GM18870 (cell line): ENCODE data around the gene SLC66A2.
A peak's percentile ranks its signal among the peaks of the same experiment; 100 is the strongest.
"Not testable (repeated sequence)": the region's sequence is repeated elsewhere in the genome, so short reads cannot be mapped to it uniquely, and the experiment has no call there.

Experiments
- ATAC-seq: cut with Tn5 transposase; IDR thresholded peaks from one replicate; pipeline ENCODE4 v1.9.1; 2021; ENCODE audit warnings: moderate library complexity; ENCODE audit not compliant: unreplicated experiment

The SLC66A2 gene

GRCh38 chr18:79869591-79870300 is 81.7 kb downstream of the SLC66A2 start:
- no peak for ATAC-seq

DNA sequence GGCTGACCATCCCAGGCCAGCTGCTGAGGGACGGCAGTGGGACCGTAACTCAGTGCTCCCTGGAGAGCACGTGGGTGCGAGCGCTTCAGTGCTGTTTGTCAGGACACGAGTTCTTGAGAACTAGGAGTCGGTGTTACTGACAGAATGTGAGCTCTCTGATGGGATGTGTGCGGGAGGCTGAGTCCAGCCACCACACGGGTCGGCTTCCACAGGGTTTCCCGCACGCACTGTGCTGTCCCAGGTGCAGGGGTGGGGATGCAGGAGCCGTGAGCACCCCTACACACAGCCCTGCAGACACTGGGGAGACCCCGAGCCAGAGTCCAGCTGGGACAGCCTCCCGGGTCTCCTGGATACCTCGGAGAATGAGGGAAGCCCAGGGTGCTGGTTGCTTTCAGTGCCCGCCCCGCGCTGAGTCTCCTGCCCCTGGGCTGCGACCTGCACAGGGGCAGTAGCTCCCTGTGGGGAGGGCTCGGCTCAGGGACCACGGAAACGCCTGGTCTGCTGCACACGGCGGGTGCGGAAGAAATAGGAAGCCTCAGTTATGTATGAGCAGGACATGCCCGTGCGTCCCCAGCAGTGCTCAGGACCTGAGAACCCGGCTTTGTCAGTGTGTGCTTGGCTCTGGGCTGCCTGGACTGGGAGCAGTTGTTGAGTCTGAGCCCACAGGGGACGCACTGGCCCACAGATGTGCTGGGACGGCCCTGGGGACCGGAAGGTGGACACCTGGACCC is 82.5 kb downstream of the SLC66A2 start:
- ATAC-seq: no peak

DNA sequence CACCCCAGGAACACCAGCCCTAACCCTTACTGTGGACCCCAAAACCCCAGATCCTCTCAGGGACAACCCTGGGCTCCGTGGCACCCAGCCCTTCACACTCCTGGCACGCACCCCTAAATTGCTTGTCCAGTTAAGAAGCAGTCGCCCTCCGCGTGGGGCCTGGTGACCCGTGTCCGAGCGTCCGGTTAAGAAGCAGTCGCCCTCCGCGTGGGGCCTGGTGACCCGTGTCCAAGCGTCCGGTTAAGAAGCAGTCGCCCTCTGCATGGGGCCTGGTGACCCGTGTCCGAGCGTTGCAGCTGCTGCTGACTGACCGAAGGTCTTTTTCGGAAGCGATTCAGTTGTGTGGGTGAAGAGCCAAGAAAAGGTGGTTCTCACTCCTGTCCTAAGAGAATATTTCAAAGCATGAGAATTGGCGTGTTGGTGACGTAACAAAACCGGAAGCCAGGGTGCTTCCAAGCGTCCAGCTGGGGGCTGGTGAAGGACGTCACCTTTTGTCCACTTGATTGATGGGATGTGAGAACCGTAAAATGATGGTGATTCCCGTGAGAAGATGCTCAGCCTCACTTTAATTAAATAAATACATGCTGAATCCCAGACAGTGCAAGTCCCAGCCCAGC is 83.2 kb downstream of the SLC66A2 start:
- ATAC-seq: no peak

- no peak for ATAC-seq
Measured at GRCh38 chr18:79867666-79868065, 83.8 kb downstream of the SLC66A2 start.

- no peak for ATAC-seq
Measured at GRCh38 chr18:79866889-79867574, 84.4 kb downstream of the SLC66A2 start.

DNA sequence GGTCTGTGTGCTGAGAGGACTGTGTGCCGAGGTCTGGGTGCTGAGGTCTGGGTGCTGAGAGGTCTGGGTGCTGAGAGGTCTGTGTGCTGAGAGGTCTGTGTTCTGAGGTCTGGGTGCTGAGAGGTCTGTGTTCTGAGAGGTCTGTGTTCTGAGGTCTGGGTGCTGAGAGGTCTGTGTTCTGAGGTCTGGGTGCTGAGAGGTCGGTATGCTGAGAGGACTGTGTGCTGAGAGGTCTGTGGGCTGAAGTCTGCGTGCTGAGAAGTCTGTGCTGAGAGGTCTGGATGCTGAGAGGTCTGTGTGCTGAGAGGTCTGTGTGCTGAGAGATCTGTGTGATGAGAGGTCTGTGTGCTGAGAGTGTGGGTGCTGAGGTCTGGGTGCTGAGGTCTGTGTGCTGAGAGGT is 85.5 kb downstream of the SLC66A2 start:
- not testable (repeated sequence) for ATAC-seq

DNA sequence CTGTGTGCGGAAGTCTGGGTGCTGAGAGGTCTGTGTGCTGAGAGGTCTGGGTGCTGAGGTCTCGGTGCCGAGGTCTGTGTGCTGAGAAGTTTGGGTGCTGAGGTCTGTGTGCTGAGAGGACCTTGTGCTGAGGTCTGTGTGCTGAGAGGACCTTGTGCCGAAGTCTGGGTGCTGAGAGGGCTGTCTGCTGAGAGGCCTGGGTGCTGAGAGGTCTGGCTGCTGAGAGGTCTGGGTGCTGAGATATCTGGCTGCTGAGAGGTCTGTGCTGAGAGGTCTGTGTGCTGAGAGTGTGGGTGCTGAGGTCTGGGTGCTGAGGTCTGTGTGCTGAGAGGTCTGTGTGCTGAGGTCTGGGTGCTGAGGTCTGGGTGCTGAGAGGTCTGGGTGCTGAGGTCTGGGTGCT is 86.5 kb downstream of the SLC66A2 start:
- not testable (repeated sequence) for ATAC-seq

- no peak for ATAC-seq
Measured at GRCh38 chr18:79864006-79864725, 87.3 kb downstream of the SLC66A2 start.

GRCh38 chr18:79863161-79864005 is 88.1 kb downstream of the SLC66A2 start:
- no peak for ATAC-seq

GRCh38 chr18:79862562-79862961 is 88.9 kb downstream of the SLC66A2 start:
- no peak for ATAC-seq

- no peak for ATAC-seq
Measured at GRCh38 chr18:79861687-79862086, 89.8 kb downstream of the SLC66A2 start.

GRCh38 chr18:79859314-79859713 is 92.1 kb downstream of the SLC66A2 start:
- ATAC-seq: no peak

DNA sequence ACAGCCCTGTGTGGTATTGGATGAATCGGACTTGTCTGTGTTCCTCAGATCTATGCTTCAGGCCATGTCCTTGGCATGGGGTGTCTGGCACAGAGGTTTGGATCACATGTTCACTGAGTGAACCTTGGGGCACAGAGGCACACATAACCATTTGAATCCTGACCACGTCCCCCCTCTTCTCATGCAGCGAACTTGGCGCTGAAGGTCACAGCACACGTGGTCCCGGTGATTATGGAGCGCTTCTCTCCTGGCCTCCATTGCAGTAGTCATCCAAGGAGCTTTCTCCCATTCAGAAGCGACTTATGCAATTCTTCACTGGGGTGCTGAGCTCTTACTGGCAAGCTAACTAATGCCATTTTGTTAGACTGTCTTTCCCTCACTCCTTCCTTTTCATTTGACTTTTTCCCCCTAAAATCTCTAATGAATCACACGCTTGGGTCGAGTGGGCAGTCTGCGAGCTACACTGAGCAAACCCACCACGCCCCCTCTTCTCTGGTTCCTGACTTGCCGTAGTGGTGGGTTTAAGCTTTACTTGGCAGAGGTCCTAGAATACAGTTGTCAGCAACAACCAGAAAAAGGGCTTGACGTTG is 94.3 kb downstream of the SLC66A2 start:
- ATAC-seq: no peak

DNA sequence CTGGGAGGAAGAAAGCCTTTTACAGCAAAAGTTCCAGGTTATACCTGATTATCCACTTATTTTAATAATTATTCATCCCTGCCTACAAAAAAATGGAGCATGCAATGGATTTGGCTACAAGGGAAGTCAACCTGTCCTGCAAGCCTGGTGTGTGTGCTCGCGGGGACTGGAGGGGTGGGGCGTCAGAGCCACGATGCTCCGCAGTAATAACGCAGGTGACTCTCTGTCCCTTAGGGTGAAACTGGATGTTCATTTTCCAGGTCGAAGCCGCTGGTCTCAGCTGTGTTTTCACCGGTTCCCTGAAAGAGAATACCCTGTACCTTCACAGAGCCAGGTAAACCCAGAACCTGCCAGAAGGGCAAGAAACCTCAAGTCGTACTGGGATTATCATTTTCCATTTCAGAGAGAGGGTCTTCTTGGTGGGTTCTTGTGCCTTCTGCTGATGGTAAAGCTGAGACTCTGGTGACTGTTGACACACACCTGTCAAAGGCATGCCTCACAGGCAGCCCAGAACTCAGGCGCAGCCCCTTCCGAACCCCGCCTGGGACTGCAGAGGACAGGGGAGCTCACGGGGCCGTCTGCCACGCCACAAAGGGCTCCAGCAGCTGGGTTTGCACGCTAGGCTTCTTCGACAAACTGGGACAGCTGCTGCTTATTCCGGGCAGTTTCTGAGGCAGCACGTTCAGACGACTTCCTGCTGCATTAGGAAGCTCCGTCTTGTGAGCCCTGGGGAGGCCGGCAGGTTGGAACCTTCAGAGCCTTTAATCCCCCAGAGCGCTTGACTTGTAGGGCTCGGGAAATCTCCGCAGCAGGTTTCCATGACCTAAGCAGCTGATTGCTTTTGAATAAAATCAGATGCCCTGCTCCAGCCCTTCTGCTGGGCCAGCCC is 95.1 kb downstream of the SLC66A2 start:
- no peak for ATAC-seq

GRCh38 chr18:79855147-79855933 is 96.1 kb downstream of the SLC66A2 start:
- peak; percentile 82 for ATAC-seq

GRCh38 chr18:79853993-79854364 is 97.5 kb downstream of the SLC66A2 start:
- no peak for ATAC-seq

DNA sequence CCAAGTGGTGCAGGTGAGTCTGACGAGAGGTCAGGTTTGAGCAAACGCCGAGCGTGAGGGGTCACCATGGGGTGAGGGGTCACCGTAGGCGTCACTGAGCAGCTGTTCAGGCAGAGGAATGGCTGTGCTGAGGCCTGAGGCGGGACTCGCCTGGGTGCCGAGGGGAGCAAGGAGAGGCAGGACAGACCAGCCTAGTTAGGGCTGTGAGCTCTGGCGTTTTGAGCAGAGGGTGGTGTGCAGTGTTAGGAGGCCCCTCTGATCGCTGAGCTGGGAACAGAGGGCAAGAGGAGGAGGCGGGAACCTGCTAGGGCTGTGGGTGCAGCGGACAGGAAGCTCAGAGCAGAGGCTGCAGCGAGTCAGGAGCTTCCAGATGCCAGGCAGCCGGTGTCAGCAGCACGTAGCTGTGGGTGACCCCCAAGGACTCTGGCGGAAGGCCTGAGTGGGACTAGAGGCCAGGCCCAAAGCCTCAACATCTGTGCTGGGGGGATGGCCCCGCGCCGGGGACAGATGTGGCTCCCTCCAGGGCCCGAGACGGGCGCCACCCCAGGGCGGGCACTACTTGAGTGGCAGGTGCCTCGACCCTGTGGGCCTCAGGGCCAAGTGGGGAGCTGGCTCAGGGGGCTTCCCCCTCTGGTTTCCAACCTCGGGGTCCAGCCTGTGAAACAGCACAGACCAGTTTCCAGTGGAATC is 98.0 kb downstream of the SLC66A2 start:
- ATAC-seq: no peak
